Pancreas (tissue), 10 donors: ENCODE results near the gene PROKR1. TPM values are rescaled to one million over a fixed set of nuclear protein-coding genes. Genes with fewer than 3 reads are reported as not detected.

Experiments
- ATAC-seq, 4 donors: fragments of 200-7000 bp; cut with Tn5 transposase; one replicate each; pipeline versions ENCODE4 v1.8.0 to v1.9.1; 2020; ENCODE audit warnings: mild to moderate bottlenecking in 4 of 4, moderate library complexity in 4 of 4
- DNase-seq, 6 donors: peaks; one replicate each; pipeline ENCODE4 v3.0.0-alpha.2; 2020
- FAIRE-seq: peaks from 2 replicates; lab custom pipeline; 2012; peaks lifted over from hg19 to GRCh38; lab: Jason Lieb, UNC
- H3K27ac ChIP-seq, 4 donors: fragments of 200-600 bp; sonication (generic); 1 replicate in 3 of 4; 2 replicates in 1 of 4; pipeline versions ENCODE4 v1.5.0 to v1.8.0; 2020
- H3K27me3 ChIP-seq, 4 donors: fragments of 200-600 bp; one replicate each; pipeline ENCODE4 v1.8.0; 2021
- H3K36me3 ChIP-seq, 3 donors: fragments of 200-600 bp; sonication (generic) in 1 of 3; one replicate each; pipeline versions ENCODE4 v1.5.0 to v1.8.0; 2020 to 2021
- H3K4me1 ChIP-seq, 3 donors: fragments of 200-600 bp; one replicate each; pipeline ENCODE4 v1.8.0; 2021
- H3K4me3 ChIP-seq, 4 donors: fragments of 200-600 bp; sonication (generic) in 2 of 4; one replicate each; pipeline versions ENCODE4 v1.5.0 to v1.8.0; 2020 to 2021
- H3K9me3 ChIP-seq, 4 donors: fragments of 200-600 bp; one replicate each; pipeline ENCODE4 v1.8.0; 2021
- CTCF ChIP-seq, 4 donors: fragments of 200-600 bp; sonication (generic) in 3 of 4; IDR thresholded peaks; one replicate each; pipeline versions ENCODE4 v1.5.0 to v1.8.0; 2021; ENCODE audit warnings: antibody characterized with exemption in 4 of 4
- WGBS, 2 donors: extraction: QIAGEN DNeasy Blood & Tissue Kit; methylation state at CpG; one replicate each; pipeline ENCODE4 v1.1.7; 2013; 5-methylcytosine and 5-hydroxymethylcytosine counted together
- intact Hi-C, 3 donors: fragments of 100-400 bp; cut with DNase I; formaldehyde crosslinking; loops; one replicate each; pipeline versions ENCODE4 v1.11.1 to v1.14.2; 2022
- polyA plus RNA-seq, 2 donors: library from polyadenylated mRNA; stranded (reverse); fragments of 200-250 nt; gene quantifications; one replicate each; pipeline ENCODE4 v1.2.3, GENCODE V29; 2013
- total RNA-seq, 6 donors: library from RNA; stranded (reverse); fragmentation: NEBNext Ultra II Directional in 4 of 6; extraction: Animal tissue kit (Norgen Biotek cat#: 25700) in 4 of 6; gene quantifications; one replicate each; pipeline versions ENCODE4 v1.2.1 to v1.2.4, GENCODE V29; 2021 to 2023
- donor health status: healthy with polysubstance abuse.
- donor health status: DM: no; HTN: no; CAD: no; lungs with moderate emphysema.
- donor health status: DM: no; HTN: no; CAD: no.
- donor health status: control.
- donor health status: control.
- donor health status: Bipolar disorder and iron deficiency.
- donor health status: DM: yes; HTN: yes; CAD: no.
- donor health status: DM: no; HTN: no; CAD: no.
- donor health status: DM: no; HTN: no; CAD: no.
- donor health status: DM: yes; HTN: yes; CAD: no.

Gene PROKR1
- total and polyA plus RNA-seq, 8 donors = 0.02 to 0.04 TPM; not detected in 6

- H3K36me3 ChIP-seq = no peaks in the 10 kb centered on the region
- intact Hi-C loops = no loop called here
- FAIRE-seq (no peak), ATAC-seq (no peak), DNase-seq (no peak)
- 62 to 73% methylated on average over 5 of the region's 5 CpGs for WGBS, 2 donors
- H3K4me3 ChIP-seq = no peak overlapping the region
- H3K27ac ChIP-seq = no peak overlapping the region
- TF ChIP-seq CTCF (IDR thresholded peaks at IDR 0.05) = no peak
- H3K9me3 ChIP-seq = no peaks in the 10 kb centered on the region
- H3K27me3 ChIP-seq = no peaks in the 10 kb centered on the region
- no peaks in the 10 kb centered on the region for H3K4me1 ChIP-seq
These were observed 42.8 kb downstream of the PROKR1 start for GRCh38 chr2:68686178-68686577.

- DNase-seq = no peak
- H3K4me3 ChIP-seq = no peak overlapping the region
- 81 to 96% methylated on average over 1 of the region's 1 CpG for WGBS, 2 donors
- H3K4me1 ChIP-seq = no peaks in the 10 kb centered on the region
- H3K36me3 ChIP-seq = no peaks in the 10 kb centered on the region
- no peak for ATAC-seq
- no peak overlapping the region for H3K27ac ChIP-seq
- H3K27me3 ChIP-seq = no peaks in the 10 kb centered on the region
- TF ChIP-seq CTCF (IDR thresholded peaks at IDR 0.05) = no peak
- peak; percentile 53 for FAIRE-seq
- H3K9me3 ChIP-seq = no peaks in the 10 kb centered on the region
- intact Hi-C loops = no loop called here
These were observed 43.6 kb downstream of the PROKR1 start for GRCh38 chr2:68687018-68687417.

- H3K4me1 ChIP-seq = no peaks in the 10 kb centered on the region
- no peak for FAIRE-seq
- intact Hi-C loops = no loop called here
- no peak overlapping the region for H3K27ac ChIP-seq
- H3K36me3 ChIP-seq = no peaks in the 10 kb centered on the region
- ATAC-seq = peak in 2 of 4 donors; percentile 14 to 34
- WGBS, 2 donors = 67 to 77% methylated on average over 7 of the region's 7 CpGs
- no peaks in the 10 kb centered on the region for H3K9me3 ChIP-seq
- no peak for DNase-seq
- TF ChIP-seq CTCF (IDR thresholded peaks at IDR 0.05) = no peak
- no peak overlapping the region for H3K4me3 ChIP-seq
- no peaks in the 10 kb centered on the region for H3K27me3 ChIP-seq
These were observed 46.5 kb downstream of the PROKR1 start for GRCh38 chr2:68689553-68690537.

- WGBS, 2 donors = 55 to 65% methylated on average over 3 of the region's 3 CpGs
- intact Hi-C loops = no loop called here
- Histone ChIP-seq H3K27ac (no peak overlapping the region), H3K36me3 (no peaks in the 10 kb centered on the region), H3K4me1 (no peaks in the 10 kb centered on the region), H3K4me3 (no peak overlapping the region), H3K9me3 (no peaks in the 10 kb centered on the region), H3K27me3 (no peaks in the 10 kb centered on the region)
- ATAC-seq (no peak), FAIRE-seq (no peak), DNase-seq (no peak)
- no peak for TF ChIP-seq CTCF (IDR thresholded peaks at IDR 0.05)
These were observed 47.5 kb downstream of the PROKR1 start for GRCh38 chr2:68690851-68691250.

GRCh38 chr2:68692511-68692910, 49.1 kb downstream of the PROKR1 start:
- 86 to 100% methylated on average over 1 of the region's 1 CpG for WGBS, 2 donors
- no peak for FAIRE-seq
- no peak for ATAC-seq

More at GRCh38 chr2:68692511-68692910, 49.1 kb downstream of the PROKR1 start:
- no peak for DNase-seq
- intact Hi-C loops = no loop called here
- no peaks in the 10 kb centered on the region for H3K9me3 ChIP-seq
- no peak for TF ChIP-seq CTCF (IDR thresholded peaks at IDR 0.05)
- no peaks in the 10 kb centered on the region for H3K4me1 ChIP-seq
- H3K36me3 ChIP-seq = no peaks in the 10 kb centered on the region
- no peak overlapping the region for H3K27ac ChIP-seq
- H3K27me3 ChIP-seq = no peaks in the 10 kb centered on the region
- H3K4me3 ChIP-seq = no peak overlapping the region
